Astrocyte of the cerebellum (primary cell): Measurements from ENCODE around the gene SPEF2.

Source experiments
- DNase-seq: peaks from one replicate; pipeline ENCODE4 v3.0.0-alpha.2; 2011; ENCODE audit warnings: low read depth
- H3K4me3 ChIP-seq: 2 replicates; pipeline ENCODE4 v1.5.1; 2011; ENCODE audit warnings: mild to moderate bottlenecking, low read depth, low read length, moderate library complexity
- CTCF ChIP-seq: IDR thresholded peaks from 2 replicates; pipeline ENCODE4 v1.5.1; 2012; ENCODE audit warnings: low read length, low read depth, moderate library complexity, mild to moderate bottlenecking; ENCODE audit errors: missing control alignments
- in situ Hi-C: cut with HindIII; loops from 2 replicates; pipeline ENCODE4 v1.10.0; 2017; ENCODE audit warnings: low sequenced_read_pairs

SPEF2 gene

GRCh38 chr5:35685161-35685560, 67.5 kb downstream of the SPEF2 start:
- DNase-seq = no peak
- in situ Hi-C loops = no loop called here
- TF ChIP-seq CTCF = no peak
- H3K4me3 ChIP-seq = no peak overlapping the region

- in situ Hi-C loops = no loop called here
- no peak for DNase-seq
- no peak for TF ChIP-seq CTCF
- H3K4me3 ChIP-seq = no peak overlapping the region
These were observed 70.3 kb downstream of the SPEF2 start for GRCh38 chr5:35687961-35688360.

DNA sequence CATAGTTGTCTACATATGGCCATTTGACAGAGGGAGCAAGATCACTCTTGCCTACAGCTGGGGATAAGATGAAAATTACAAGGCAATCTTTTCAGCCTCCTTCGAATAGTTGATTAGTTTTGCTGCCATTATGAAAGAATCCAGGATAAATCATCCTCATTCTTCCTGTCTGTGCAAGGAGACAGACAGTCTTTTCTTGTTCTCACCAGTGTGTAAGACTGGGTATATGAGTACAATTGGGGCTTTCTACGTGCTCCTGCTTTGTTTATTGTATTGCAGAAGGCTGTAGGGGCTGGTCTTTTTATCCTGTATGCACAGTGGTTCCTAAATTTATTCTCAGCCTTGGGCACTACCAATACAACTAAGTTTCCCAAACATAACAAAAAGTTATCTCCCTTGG, 76.8 kb downstream of the SPEF2 start:
- TF ChIP-seq CTCF = no peak
- no peak overlapping the region for H3K4me3 ChIP-seq
- in situ Hi-C loops = no loop called here
- no peak for DNase-seq

DNA sequence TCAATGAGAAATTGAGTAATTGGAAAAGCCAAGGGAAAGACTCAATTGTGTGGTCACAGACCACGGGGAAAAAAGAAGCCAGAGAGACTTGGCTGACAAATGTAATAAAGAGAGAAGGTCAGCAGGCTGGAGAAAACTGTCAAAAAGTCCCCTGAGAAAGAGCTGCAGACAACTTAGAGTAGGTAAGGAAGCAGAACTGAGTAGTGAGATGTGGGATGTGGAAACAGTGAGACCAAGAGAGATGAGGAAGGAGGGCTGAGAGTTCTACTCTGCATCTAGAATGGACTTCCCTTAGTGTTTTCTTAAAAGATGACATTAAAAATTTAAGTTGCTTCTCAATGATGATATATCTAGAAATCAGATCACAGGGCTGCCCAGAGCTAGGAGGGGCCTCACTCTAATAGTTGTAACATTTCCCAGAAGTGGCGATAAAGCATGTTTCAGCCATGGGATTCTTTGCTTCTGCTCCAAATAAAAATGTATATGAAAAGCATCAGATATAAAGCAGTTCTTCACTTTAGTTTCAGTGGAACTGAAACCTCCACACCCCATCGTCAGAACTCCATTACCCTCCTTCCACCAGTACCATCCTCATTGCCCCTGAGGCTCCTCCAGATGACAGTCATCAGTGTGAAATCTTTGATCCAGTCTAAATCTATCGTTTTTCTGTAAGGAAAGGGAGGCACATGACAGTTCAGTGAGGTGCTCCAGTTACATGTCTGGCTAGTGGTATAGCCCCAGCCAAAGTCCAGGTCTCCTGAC, 80.6 kb downstream of the SPEF2 start:
- no peak for TF ChIP-seq CTCF
- no peak for DNase-seq

DNA sequence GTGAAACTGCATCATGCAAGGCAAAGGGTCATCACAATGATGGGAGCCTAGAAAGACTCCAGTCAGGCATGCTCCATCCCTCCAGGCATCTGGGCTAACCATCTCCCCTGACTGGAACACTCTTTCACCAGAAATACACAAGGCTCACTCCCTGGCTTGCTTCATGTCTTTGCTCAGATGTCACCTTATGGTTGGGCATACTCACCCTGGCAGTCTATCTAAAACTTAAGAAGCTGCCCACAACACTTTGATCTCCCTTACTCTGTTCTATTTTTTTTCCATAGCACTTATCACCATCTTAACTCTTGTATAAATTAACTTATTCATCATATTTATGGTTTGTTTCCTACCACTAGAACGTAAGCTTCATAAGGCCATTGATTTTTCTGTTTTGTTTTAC, 90.0 kb downstream of the SPEF2 start:
- in situ Hi-C loops = no loop called here
- DNase-seq = no peak
- no peak overlapping the region for H3K4me3 ChIP-seq
- no peak for TF ChIP-seq CTCF

More for the DNA sequence above, 80.6 kb downstream of the SPEF2 start:
- in situ Hi-C loops = no loop called here
- H3K4me3 ChIP-seq = no peak overlapping the region

DNA sequence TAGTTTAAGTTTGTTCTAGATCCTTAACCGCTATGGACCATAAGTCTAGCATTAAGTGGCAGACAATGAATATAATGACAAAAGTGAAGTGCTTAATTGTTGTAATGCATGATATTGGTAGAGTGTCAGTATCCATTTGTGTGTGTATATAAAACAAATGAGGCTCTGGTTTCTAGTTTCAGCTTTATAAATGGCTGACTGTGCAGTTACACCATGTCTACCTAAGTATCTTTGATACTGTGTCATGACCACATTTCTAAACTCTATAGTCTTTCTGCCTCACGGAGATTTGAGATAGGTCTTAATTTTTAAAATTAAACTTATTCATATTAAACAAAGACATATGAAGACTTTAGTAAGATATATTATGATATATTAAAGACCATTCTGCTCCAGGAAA, 92.0 kb downstream of the SPEF2 start:
- in situ Hi-C loops = no loop called here
- TF ChIP-seq CTCF = no peak
- no peak overlapping the region for H3K4me3 ChIP-seq
- no peak for DNase-seq
